ENCODE data around the gene MAP7. TPM values are rescaled to one million over a fixed set of nuclear protein-coding genes. Genes with fewer than 3 reads are reported as not detected.
"Not testable (repeated sequence)": the region's sequence is repeated elsewhere in the genome, so short reads cannot be mapped to it uniquely, and the experiment has no call there.

Gene MAP7
- total RNA-seq, 1 experiment from 2014 or later = 1.3 TPM

GRCh38 chr6:136421537-136422158 lies 128.6 kb downstream of the MAP7 start:
- no peak for DNase-seq (ENCODE audit: low spot score)

GRCh38 chr6:136420853-136421252 lies 129.4 kb downstream of the MAP7 start:
- no peak for DNase-seq (ENCODE audit: low spot score)

- no peak for DNase-seq (ENCODE audit: low spot score)
Measured at GRCh38 chr6:136415351-136416007, 134.7 kb downstream of the MAP7 start.

GRCh38 chr6:136412410-136412809 lies 137.8 kb downstream of the MAP7 start:
- DNase-seq (ENCODE audit: low spot score) = no peak

DNA sequence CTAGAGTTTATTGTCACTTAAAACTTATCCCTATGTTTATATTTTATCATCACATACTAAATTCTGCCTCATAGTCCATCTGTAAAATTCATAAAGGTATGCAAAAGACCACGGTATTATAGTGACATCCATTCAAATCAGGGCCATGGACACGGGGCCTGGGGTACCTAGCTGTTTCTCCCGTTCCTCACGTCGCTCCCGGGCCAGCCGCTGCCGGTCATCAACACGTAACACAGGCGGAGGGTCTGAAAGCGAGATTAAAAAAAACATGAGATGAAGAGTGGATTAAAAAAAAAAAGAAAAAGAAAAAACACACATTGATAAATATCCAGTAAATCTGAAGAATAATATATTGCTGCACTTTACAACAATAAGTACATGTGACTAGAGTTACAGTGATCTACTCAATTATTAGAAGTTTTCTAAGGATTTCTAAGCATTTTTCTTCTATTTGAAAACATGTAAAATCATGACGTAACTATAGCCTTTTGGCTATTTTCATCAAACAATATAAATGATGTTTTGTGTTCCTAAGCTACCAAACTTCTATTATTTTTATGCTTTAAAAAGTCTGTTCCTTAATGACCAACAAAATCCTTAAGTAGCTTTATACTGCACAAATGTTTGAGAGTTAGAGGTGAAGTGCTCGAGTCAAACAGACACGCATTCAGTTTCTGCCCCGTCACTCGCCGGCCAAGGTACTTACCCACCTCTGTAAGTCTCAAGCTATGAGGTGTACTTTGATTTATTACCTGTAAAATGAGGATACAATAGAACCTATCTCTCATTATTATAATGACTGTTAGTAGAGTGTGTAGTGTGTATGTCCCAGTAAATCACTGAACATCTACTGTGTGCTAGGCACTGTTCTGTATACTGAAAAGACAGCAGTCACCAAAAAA lies 138.5 kb downstream of the MAP7 start:
- DNase-seq (ENCODE audit: low spot score) = no peak

- DNase-seq (ENCODE audit: low spot score) = no peak
Measured at GRCh38 chr6:136411025-136411325, 139.2 kb downstream of the MAP7 start.

DNA sequence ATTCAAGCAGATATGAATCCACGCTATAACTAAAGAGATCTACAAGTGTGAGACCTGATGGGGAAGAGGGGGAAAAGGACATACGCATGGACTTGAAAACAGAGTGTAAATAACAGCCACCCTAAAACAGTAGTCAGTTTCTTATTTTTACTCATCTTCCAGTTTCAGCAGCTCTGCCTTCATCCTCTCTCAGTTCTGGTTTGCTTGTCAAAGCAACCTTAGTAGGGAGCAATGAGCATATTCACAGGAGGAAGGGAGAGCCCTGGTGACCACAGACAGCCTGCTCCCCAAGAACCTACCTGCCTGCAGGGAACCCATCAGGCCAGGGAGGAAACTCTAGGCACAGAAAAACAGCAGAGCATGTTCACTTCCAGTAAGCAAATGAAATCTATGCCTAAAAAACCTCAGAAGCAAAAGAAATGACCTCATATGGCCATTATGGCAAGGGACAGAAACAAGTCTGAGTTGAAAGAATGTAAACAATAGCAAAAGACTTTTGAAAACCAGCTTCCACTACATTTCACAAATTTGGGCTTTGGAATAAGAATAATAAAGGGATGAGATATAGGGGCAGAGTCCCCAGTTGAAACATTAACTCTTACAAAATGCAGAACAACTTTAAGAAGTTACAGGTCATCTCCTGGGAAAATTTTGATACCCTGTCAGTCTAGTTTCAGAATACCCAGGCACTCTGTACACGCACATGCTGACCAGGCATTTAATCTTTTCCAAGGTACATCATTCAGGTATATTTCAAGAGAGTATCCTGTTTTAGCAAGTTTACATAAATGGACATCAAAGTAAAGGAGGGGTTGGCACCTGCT lies 139.8 kb downstream of the MAP7 start:
- DNase-seq (ENCODE audit: low spot score) = peak; percentile 24

DNA sequence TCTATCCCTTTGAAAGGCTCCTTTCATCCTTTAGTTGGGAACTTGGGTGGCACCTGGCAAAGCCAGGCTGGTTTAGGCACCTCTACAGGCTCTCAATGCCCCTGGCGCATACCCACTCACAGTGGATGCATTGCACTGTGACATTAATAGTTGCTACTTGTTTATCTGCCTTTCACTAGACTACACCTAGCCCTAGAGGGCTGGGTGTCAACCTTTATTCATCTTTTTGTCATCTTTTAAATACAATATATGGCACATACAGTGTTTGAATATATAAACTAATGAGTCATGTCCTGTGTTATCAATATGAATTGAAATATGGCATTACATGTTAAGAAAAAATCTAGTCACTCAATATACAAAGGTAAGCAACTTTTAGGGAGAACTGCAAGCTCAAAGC lies 140.6 kb downstream of the MAP7 start:
- DNase-seq (ENCODE audit: low spot score) = no peak

DNA sequence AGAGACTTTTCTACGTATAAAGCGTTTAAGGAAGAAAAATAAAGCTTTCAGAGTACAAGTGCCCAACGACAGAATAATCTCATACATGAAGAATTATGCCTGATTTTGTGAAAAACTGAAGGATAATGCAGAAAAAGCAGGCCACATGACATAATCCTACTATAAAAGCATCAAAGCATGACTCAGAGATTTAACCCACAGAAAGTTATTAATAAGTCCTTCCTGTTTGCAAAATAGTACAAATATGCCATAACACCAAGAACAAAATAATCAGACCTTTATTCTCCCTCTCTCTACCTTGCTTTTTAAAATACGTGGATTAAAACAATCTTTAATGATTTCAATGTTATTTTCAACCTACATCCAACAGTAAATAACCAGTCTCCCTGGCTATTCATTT lies 142.0 kb downstream of the MAP7 start:
- no peak for DNase-seq (ENCODE audit: low spot score)

DNA sequence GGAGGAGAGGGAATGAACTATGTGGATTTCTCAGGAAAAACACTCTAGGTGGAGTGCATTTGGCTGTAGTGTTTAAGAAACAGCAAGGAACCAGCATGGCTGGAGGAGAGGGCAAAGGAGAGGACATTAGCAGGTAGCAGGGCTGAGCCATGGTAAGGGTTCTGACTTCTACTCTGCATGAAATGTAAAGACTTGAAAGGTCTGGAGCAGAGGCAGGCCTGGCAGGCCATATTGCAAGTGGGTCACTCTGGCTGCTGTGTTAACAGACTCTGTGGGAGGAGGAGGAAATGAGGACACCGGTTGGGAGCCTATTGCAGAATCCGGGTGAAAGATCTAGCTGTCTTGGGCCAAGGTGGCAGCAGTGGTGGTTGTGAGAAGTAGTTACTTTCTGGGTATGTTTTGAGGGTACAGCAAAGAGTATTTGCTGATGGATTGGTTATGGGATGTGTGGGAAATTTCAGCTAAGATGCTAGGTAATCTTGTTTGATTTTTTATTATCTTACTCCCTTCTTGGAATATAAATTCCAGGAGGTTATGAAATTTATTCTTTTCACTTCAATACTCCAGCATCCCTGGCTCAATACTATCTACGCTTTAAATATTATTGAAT lies 144.7 kb downstream of the MAP7 start:
- DNase-seq (ENCODE audit: low spot score) = no peak

DNA sequence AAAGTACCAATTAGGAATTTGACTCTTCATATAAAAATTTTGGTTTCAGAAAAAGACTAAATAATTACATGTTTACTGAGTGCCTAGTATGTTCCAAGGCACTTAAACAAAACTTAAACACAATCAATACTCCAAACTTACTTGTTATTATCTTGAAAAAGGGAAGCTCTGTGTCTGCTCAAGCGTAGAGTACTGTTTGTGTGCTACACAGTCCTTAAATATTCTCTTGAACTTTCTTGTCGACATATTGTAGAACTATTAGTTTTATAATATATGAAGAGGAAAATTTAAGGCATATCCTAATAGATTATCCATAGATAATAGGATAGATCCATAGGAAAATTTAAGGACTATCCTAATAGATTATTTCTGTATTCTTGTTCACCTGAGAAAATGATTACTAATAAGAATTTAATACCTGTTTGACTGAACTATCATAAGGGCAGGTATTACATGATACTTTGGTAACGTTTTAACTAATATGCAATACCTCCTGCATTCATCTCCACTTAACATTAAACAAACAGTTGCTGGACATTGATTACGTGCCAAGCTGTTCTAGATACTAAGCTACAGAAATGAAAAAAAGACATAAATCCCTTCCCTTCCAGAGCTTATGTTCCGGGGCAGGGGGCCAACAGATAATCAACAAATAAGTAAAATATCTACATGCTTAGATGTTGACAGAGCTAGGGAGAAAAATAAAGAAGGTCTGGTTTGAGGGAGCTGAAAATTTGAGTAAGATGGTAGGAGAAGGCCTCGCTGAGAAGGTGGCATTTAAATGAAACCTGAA lies 145.4 kb downstream of the MAP7 start:
- no peak for DNase-seq (ENCODE audit: low spot score)

GRCh38 chr6:136404007-136404406 lies 146.2 kb downstream of the MAP7 start:
- no peak for DNase-seq (ENCODE audit: low spot score)

DNA sequence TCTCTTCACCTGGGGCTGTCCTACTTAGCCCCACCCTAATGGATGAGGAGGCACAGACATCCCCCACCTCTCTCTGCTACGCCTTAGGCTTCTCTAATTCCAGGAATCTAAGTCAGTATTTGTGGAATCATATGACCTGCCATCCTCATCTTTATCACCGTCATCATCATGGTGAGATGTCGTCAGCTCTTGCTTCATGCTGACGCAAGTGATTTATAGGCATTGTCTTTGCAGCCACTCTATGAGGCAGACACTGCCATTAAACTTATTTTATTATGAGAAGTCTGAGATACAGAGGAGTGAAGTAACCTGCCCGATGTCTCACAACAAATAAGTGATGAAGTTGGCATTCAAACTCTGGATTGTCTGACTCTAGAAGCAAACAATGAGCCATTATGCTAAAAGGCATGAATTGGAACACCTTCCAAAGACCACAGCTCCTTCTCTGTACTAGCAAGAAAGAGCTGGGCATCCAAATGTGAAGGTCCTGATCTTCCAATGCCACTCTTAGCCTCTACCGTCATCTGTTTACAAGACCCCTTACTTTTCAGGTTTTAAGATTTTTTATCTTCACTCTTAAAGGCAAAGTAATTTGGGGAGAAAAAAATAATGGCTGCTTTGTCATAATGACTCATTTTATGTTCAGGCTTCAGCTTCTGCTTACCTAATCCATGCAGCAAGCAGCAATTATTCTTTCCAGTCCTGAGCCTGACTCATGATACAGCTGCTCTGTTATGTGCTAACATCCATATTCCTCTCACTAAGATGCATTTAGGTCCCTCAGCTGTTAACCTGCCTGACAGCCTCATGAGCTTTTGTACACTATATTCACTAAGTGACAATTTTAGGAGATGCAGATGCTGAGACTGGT lies 146.9 kb downstream of the MAP7 start:
- peak; percentile 84 for DNase-seq (ENCODE audit: low spot score)

DNA sequence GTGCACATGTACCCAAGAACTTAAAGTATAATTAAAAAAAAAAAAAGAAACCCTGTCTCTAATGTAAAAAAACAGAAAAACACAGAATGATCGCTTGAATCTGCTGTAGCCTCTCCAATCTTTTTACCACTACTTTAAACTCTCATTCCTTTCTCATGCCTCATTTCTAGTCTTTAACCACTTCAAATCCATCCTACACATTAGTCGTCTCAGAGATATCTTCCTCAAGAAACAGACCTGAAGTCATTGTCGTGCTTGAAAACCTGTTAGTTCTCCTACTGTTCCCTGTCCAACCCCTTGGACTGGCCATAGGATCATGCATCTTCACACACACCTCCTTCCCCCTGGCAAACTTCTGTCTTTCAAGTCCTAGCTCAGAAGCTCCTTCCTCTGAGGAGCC lies 148.5 kb downstream of the MAP7 start:
- DNase-seq (ENCODE audit: low spot score) = no peak

DNA sequence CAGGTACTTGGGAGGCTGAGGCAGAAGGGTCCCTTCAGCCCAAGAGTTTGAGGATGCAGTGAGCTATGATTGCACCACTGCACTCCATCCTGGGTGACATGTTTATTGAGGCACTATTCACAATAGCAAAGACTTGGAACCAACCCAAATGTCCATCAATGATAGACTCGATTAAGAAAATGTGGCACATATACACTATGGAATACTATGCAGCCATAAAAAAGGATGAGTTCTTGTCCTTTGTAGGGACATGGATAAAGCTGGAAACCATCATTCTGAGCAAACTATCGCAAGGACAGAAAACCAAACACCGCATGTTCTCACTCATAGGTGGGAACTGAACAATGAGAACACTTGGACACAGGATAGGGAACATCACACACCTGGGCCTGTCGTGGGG lies 149.0 kb downstream of the MAP7 start:
- not testable (repeated sequence) for DNase-seq (ENCODE audit: low spot score)

- no peak for DNase-seq (ENCODE audit: low spot score)
Measured at GRCh38 chr6:136398453-136398852, 151.8 kb downstream of the MAP7 start.

DNA sequence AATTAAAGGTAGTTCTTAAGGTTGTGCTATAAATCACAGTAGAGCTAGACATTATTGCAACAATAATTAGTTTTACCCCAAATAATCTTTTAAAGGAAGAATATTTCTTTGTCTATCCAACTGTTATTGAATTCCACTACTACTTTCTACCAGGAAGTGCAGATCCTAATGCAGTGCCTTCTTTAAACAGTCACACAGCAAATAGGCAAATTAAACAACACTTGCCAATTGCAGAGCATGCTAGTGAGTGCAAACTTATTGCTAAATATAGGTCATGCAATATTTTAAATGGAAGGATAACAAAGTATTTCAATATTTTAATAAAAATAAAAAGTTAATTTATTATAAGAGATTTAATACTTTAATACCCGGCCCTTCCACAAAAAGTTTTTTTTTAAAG lies 153.3 kb downstream of the MAP7 start:
- DNase-seq (ENCODE audit: low spot score) = no peak

DNA sequence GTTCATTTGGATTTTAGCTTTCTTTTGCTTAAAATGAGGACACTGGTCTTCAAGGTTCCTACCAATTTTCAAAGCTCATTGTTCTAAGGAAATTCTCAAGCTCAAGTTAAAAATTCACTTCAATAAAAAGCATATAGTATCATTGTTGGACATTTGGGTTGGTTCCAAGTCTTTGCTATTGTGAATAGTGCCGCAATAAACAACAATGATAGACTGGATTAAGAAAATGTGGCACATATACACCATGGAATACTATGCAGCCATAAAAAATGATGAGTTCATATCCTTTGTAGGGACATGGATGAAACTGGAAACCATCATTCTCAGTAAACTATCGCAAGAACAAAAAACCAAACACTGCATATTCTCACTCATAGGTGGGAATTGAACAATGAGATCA lies 159.3 kb downstream of the MAP7 start:
- not testable (repeated sequence) for DNase-seq (ENCODE audit: low spot score)

GRCh38 chr6:136387316-136387715 lies 162.9 kb downstream of the MAP7 start:
- no peak for DNase-seq (ENCODE audit: low spot score)
